ENCODE results near the gene ZBTB22.

- TF ChIP-seq CTCF (IDR thresholded peaks at IDR 0.05) (no peak), ZFX (IDR thresholded peaks at IDR 0.05; ENCODE audit: borderline replicate concordance) (no peak)
These were observed 21.7 kb downstream of the ZBTB22 start for GRCh38 chr6:33295621-33296369.

Measured in 22Rv1 (cell line).